Measurements from ENCODE around the gene ARRB1.
"Not testable (repeated sequence)": the region's sequence is repeated elsewhere in the genome, so short reads cannot be mapped to it uniquely, and the experiment has no call there.

Gene ARRB1

GRCh38 chr11:75373201-75373600 is 21.7 kb upstream of the ARRB1 start:
- no peak for DNase-seq

- DNase-seq: no peak
Measured at GRCh38 chr11:75371949-75372876, 20.8 kb upstream of the ARRB1 start.

DNA sequence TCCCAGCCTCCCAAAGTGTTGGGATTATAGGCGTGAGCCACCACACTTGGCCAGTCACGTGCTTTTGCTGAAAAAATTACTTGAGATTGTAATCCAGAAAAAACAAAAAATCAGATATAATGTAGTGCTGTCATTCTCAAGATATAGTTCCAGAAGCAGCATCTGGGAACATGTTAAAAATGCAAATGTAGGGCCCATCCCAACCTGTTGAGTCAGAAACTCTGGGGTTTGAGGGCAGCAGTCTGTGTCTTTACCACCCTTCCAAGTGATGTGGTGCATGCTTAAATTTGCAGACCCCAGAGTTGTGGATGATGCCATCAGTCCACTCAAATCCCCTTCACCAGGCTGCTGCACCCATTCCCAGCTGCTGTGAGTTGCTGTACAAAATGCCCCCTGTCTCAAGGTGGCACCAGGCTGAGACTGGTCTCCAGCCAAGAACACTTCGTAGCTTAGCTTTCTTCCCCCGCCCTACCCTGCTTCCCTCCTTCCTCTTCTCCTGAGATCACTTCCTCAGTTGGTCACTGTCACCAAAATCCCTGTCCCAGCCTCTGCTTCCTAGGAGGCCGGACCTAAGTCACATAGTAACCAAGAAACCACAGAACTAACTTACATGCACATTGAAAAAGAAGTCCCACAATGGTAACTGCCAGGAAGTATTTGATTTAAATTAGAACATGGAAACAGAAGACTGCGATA is 18.2 kb upstream of the ARRB1 start:
- DNase-seq: no peak

DNA sequence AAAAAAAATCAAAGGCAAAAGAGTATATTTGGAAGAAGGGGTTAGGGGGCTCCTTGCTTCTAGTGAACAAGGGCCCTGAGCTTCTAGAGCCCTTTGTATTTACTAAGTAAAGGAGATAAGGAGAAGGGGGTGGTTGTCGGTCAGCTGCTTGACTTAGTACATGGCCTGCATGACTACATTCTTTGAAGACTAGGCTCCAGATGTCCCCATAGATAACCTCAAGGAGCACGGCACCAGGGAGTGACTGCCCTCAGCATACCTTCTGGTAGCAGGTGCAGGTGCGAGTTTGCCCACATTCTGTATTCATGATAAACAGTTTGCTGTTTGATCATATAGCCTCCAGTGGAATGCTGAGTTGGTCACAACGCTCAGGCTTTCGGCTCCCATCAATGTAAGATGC is 15.4 kb upstream of the ARRB1 start:
- DNase-seq: not testable (repeated sequence)

GRCh38 chr11:75365711-75366181 is 14.3 kb upstream of the ARRB1 start:
- no peak for DNase-seq

DNA sequence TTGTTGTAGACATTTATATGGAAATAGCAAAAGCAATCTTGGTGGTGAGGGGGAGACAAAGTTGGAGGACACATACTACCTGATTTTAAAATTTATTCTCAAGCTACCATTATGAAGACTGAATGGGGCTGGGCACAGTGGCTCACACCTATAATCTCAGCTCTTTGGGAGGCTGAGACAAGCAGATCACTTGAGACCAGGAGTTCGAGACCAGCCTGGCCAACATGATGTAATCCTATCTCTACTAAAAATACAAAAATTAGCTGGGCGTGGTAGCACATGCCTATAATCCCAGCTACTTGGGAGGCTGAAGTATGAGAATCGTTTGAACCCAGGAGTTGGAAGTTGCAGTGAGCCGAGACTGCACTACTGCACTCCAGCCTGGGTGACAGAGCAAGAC is 10.8 kb upstream of the ARRB1 start:
- DNase-seq: not testable (repeated sequence)

DNA sequence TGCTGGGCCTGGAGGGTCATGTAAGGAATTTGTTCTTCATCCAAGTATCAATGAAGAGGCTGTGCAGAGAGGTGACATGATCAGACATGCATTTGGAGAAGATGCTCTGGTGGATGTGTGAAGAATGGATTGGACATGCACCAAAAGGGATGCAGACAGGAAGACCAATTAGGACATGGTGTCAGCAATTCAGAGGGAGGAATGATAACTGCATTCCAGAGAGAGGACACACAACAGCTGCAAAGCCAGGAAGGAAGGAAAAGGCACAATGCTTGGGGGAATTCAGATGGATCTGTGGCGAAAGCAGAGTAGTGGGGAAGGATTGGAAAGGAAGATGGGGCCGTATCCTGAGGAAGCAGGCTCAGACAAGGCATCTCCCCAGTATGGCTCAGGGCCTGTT is 5.2 kb upstream of the ARRB1 start:
- DNase-seq: no peak

DNA sequence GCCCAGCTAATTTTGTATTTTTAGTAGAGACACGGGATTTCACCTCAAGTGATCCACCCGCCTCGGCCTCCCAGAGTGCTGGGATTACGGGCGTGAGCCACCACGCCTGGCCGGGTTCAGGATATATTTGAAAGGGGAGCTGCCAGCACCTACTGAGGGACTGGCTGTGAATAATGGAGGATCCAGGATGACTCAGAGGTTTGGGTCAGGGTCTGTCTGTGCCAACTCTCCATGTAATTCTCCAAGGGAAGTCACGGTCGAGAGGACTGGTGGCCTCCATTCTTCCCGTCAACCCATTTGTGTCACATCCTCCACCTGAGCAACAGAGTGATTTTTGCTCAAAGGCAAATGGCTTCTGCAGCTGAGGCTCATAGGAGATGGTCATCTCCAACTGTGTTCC is 3.6 kb upstream of the ARRB1 start:
- no peak for DNase-seq

- DNase-seq: no peak
Measured at GRCh38 chr11:75352588-75353206, 1.2 kb upstream of the ARRB1 start.

- peak; percentile 87 for DNase-seq
Measured at GRCh38 chr11:75351791-75352587, 528 bp upstream of the ARRB1 start.

DNA sequence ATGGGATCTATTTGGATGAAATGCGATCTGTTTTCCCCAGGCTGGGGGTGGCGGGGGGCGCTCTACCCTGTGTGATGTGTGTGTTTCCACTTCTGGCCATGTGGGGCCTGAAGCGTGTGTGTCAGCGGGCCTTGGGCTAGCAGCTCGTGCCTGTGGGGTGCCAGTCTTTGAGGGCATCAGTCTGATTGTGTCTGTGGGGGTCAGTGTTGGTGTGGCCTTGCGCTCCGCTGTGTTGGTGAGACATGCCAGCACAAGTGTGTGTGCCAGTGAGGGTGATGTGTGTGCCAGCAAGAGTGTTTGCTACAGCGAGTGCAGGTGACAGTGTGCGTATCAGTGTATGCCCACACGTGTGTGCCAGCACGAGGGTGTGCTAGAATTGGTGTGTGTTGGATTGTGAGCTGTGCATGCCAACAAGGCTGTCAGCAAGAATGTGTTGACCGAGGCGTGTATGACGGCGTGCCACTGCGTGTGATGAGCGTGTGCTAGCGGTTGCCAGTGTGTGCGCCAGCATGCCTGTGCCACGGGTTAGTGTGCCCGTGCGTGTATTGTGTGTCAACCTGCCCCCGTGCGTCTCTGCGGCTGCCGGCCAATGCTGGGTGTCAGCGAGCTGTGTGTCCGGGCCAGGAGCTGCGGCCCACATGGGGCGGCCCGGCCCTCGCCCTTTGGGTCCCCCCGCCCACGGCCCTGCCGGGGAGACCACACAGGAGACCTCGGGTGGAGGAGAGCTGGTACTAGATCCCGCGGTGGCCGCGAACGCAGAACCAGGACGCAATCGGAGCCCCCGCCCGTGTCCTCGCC is 519 bp downstream of the ARRB1 start:
- peak; percentile 73 for DNase-seq

- no peak for DNase-seq
Measured at GRCh38 chr11:75350122-75350742, 1.2 kb downstream of the ARRB1 start.

DNA sequence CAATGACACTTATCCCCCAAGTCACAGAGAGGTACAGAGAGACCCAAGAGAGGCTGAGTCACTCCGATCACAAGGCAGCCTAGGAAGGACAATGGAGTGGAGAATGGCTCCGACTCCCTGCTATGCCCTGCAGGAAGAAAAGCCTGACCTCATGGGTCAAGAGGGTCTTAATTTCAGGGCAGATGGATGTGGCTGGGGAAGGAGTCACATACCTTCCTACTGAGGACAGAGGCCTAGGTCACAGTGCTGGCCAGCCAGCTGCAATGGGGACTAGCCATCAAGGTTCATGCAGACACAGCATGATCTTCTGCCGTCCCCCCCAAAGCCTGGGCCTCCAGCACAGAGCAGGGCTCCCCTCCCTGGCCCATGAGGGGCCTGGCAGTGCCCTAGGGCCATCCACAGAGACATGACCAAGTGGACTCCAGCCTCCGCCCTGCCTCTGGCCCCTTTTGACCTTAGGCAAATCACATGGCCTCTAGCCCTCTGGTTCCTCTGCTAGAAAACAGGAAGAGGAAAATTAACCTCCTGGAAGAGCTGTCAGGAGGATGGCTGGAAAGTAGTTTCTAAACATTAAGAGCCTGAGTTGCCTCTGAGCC is 1.8 kb downstream of the ARRB1 start:
- DNase-seq: no peak

DNA sequence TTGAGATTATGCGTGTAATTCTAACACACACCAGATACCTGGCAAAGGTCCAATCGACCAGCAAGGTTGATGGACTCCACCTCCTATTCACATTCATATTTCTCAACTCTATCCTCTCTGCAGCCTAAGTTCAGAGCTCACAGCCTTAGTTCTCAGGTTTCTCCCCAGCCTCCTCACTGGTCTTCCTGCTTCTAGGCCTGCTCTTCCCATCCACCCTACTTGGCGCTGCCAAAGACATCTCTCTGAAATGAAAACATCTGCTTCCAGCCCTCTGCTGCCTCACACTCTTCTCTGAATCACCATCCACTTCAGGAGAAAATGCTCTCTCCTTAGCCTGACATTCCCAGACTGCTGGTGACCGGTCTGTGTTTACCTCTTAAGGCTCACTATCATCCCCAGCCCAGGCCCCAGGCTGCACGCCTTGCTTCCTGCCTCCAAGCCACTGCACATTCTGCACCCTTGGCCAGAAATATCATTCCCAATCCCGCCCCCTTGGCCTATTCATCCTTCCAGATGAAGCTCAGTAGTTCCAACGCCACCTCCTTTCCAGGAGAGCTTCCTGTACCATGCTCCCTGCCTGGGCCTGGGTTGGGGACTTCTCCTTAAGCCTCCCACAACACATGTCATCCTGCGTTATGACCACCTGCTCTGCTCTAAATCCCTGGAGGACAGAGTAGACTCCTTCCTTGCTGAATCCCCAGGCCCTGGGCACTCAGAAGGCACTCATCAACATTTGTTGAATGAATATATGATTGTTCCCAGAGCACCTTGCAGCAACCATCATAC is 3.5 kb downstream of the ARRB1 start:
- no peak for DNase-seq

- DNase-seq: no peak
Measured at GRCh38 chr11:75346912-75347647, 4.4 kb downstream of the ARRB1 start.

- no peak for DNase-seq
Measured at GRCh38 chr11:75346296-75346695, 5.2 kb downstream of the ARRB1 start.

DNA sequence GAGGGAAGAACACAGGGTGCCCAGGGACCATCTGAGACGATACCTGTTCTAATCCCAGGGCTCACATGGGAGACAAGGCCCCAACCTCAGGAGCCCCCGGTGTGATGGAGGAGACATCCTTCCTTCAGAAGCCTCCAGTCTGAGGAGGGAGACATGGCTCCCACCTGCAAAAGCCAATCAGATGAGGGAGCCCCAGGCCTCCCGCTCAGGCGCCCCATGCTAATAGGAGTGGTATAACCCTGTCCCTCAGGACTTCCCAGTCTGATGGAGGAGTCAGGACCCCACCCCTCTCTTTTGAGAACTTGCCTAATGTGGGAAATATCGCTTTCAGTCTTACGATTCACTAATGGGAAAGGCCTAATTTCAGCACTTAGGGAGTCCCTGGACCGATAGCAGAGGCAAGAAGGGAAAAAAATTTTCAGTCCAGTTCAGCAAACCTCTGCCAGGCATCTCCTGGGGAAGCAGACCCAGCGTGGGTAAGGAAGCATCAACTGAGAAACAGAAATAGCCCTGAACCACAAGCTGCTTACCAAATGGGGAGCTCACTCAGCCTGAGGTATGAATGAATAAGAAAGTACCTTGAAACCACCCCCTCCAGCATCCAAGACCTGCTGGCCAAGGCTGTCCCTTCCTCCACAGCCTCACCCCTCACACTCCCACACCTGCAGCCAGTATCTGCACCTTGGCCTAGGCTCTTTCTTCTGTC is 5.9 kb downstream of the ARRB1 start:
- no peak for DNase-seq

DNA sequence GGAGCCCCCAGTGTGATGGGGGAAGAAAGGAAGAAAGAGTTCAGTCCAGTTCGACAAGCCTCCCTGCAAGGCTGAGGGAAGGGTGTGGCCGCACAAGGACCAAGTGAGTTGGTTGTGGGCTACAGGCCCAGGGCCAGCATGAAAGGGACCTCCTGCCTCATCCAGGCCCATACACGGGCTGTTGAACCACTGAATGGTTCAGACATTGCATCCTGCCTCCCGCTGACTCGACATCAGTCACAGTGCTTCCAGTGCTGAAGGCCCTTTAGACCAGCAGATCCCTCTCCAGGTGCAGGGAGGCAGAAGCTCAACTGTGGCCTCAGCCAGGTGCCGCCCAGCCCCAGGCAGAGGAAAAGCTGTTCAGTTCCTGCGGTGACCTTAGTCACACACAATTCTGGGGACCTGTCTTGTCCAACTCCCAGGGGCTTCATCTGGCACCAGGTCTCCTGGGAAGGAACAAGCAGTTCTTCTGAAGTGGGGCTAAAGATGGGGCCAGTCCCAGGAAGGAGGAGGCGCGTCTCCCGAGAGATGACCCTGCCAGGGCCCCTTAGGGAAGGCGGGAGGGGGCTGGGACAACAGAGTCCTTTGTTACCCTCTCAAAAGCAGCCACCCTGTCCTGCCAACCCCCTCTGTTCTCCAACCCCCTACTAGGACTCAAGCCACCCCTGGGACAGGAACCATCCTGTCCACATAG is 6.6 kb downstream of the ARRB1 start:
- no peak for DNase-seq

Data from right kidney (tissue), 1 donor.